Activated effector memory CD4-positive, alpha-beta T cell treated with anti-CD3 and anti-CD28 coated beads, Interleukin-2, amount 50 U/mL, for 16 hours (primary cell): ENCODE results near the gene VCX3B.
"Not testable (repeated sequence)": the region's sequence is repeated elsewhere in the genome, so short reads cannot be mapped to it uniquely, and the experiment has no call there.

Experiments
- DNase-seq: peaks from one replicate; pipeline ENCODE4 v3.0.0-alpha.2; 2020

The VCX3B gene

GRCh38 chrX:8464530-8464929, at the start of gene VCX3B:
TSS of gene VCX3B (plus strand) at chrX:8464830. CDS start at chrX:8465451, 621 bp downstream.
- not testable (repeated sequence) for DNase-seq

- no peak for DNase-seq
Measured at GRCh38 chrX:8418301-8418700, 46.3 kb upstream of the VCX3B start.

GRCh38 chrX:8424912-8425311, 39.7 kb upstream of the VCX3B start:
- DNase-seq = no peak

GRCh38 chrX:8429692-8430249, 34.9 kb upstream of the VCX3B start:
- DNase-seq = no peak

- no peak for DNase-seq
Measured at GRCh38 chrX:8430444-8430843, 34.2 kb upstream of the VCX3B start.

- no peak for DNase-seq
Measured at GRCh38 chrX:8432396-8432795, 32.2 kb upstream of the VCX3B start.

GRCh38 chrX:8433109-8434062, 31.2 kb upstream of the VCX3B start:
- DNase-seq = no peak

GRCh38 chrX:8447368-8447767, 17.3 kb upstream of the VCX3B start:
- DNase-seq = no peak

GRCh38 chrX:8452343-8452742, 12.3 kb upstream of the VCX3B start:
- DNase-seq = not testable (repeated sequence)

GRCh38 chrX:8453611-8454010, 11.0 kb upstream of the VCX3B start:
- DNase-seq = no peak

- DNase-seq = no peak
Measured at GRCh38 chrX:8455557-8455956, 9.1 kb upstream of the VCX3B start.

GRCh38 chrX:8462488-8462887, 2.1 kb upstream of the VCX3B start:
- no peak for DNase-seq

- DNase-seq = no peak
Measured at GRCh38 chrX:8484360-8484949, 19.8 kb downstream of the VCX3B start.

GRCh38 chrX:8495036-8495435, 30.4 kb downstream of the VCX3B start:
- DNase-seq = not testable (repeated sequence)

- no peak for DNase-seq
Measured at GRCh38 chrX:8500203-8500602, 35.6 kb downstream of the VCX3B start.

GRCh38 chrX:8502101-8502500, 37.5 kb downstream of the VCX3B start:
- not testable (repeated sequence) for DNase-seq

- no peak for DNase-seq
Measured at GRCh38 chrX:8504451-8504850, 39.8 kb downstream of the VCX3B start.
